ENCODE measurements around the gene PCDH9. TPM values are rescaled to one million over a fixed set of nuclear protein-coding genes. Genes with fewer than 3 reads are reported as not detected.
A peak's percentile ranks its signal among the peaks of the same experiment; 100 is the strongest.

Gene PCDH9
- total and polyA plus RNA-seq, 2 of the 4 experiments (the other 2 are of a cell fraction), result 2.2 to 10.2 TPM

DNA sequence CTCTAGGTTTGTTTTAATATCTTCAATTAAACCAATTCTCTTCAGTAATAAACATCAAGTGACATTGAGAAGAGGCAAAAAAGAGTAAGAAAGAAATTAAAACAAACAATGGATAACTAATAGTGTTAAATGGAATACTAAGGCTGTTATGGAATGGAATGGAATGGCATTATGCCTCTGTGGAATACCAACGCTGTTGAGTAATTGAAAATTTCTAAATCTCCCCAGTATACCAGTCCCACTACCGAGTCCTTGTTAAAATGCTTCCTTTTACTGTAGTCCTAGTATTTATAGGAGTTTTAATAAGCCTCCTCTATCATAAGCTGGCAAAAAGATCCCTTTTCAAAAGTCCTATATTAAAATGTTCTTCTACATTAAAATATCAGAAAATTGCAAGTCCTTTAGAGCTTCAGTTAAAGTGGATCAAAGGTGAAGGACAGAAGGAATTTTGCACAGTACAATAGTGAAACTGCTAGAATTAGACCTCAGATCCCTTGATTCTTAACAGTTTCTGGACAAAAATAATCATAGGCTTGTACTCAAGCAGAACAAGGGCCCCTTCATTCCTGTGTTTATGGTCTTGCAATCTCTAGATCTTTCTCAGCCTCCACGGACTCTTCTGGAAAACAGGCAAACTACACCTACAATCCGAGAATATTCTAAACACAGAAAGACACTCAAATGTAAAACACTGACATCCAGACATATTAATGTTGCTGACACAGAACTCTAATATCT lies 128.2 kb downstream of the PCDH9 start:
- WGBS, 2 experiments (ENCODE audit: extremely low coverage in 2 of 2, insufficient read length in 1 of 2), result no CpG with 5 or more reads among the region's 4 CpGs
- no peak overlapping the region; the same call in 1 of the 2 replicates for H2BK20ac ChIP-seq (ENCODE audit: low read depth, low read length)
- H3K79me1 ChIP-seq (ENCODE audit: low read depth in 1 of 2, low read length in 2 of 2), result no peaks in the 10 kb centered on the region
- no peak overlapping the region for H2BK15ac ChIP-seq (ENCODE audit: low read depth, low read length)
- no peaks in the 10 kb centered on the region for H3K9me3 ChIP-seq (ENCODE audit: control insufficient read depth, insufficient read depth, low read length)
- H3K27ac ChIP-seq (ENCODE audit: insufficient read depth, low read length), result no peak overlapping the region
- H3K18ac ChIP-seq (ENCODE audit: low read depth, low read length), result no peak overlapping the region
- H3K36me3 ChIP-seq (ENCODE audit: control insufficient read depth, insufficient read depth, low read length), result no peaks in the 10 kb centered on the region
- ATAC-seq (ENCODE audit: low read depth) (peak; percentile 83), DNase-seq (peak; percentile 6)
- H2BK120ac ChIP-seq (ENCODE audit: low read depth, low read length), result peak overlapping the region; percentile 23; the same call in 1 of the 2 replicates
- H3K4me2 ChIP-seq (ENCODE audit: low read depth, low read length), result peak overlapping the region; percentile 14
- H3K4me1 ChIP-seq (ENCODE audit: control insufficient read depth, insufficient read depth, low read length), result no peaks in the 10 kb centered on the region
- H3K9ac ChIP-seq (ENCODE audit: low read depth, low read length), result no peak overlapping the region
- no peak overlapping the region for H2AFZ ChIP-seq (replicated peaks; ENCODE audit: low read length, poor library complexity)
- no peak overlapping the region for H3K4me3 ChIP-seq (ENCODE audit: insufficient read depth, low read depth, low read length)
- H3K27me3 ChIP-seq (ENCODE audit: control insufficient read depth, insufficient read depth, low read length), result no peaks in the 10 kb centered on the region
- H2AK5ac ChIP-seq (ENCODE audit: low read depth, low read length), result no peak overlapping the region
- no peaks in the 10 kb centered on the region for H4K20me1 ChIP-seq (ENCODE audit: insufficient read depth, low read length)
- H2BK5ac ChIP-seq (ENCODE audit: low read depth, low read length, poor library complexity, severe bottlenecking), result no peak overlapping the region
- no peak for TF ChIP-seq FOS (IDR thresholded peaks at IDR 0.05; ENCODE audit: low read depth, low read length)
- no peak for TF ChIP-seq CHD1 (IDR thresholded peaks at IDR 0.05; ENCODE audit: low read depth, low read length)
- TF ChIP-seq BHLHE40 (IDR thresholded peaks at IDR 0.05; ENCODE audit: low read depth, low read length), result no peak
- TF ChIP-seq RFX5 (IDR thresholded peaks at IDR 0.05; ENCODE audit: low read depth, low read length), result no peak
- TF ChIP-seq NFE2L2 (IDR thresholded peaks at IDR 0.05; ENCODE audit: low read depth, low read length), result no peak
- TF ChIP-seq, protein P1, sequence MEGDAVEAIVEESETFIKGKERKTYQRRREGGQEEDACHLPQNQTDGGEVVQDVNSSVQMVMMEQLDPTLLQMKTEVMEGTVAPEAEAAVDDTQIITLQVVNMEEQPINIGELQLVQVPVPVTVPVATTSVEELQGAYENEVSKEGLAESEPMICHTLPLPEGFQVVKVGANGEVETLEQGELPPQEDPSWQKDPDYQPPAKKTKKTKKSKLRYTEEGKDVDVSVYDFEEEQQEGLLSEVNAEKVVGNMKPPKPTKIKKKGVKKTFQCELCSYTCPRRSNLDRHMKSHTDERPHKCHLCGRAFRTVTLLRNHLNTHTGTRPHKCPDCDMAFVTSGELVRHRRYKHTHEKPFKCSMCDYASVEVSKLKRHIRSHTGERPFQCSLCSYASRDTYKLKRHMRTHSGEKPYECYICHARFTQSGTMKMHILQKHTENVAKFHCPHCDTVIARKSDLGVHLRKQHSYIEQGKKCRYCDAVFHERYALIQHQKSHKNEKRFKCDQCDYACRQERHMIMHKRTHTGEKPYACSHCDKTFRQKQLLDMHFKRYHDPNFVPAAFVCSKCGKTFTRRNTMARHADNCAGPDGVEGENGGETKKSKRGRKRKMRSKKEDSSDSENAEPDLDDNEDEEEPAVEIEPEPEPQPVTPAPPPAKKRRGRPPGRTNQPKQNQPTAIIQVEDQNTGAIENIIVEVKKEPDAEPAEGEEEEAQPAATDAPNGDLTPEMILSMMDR (conservative IDR thresholded peaks at IDR 0.05; ENCODE audit: low read depth, low read length), result no peak
- TF ChIP-seq MAZ (IDR thresholded peaks at IDR 0.05; ENCODE audit: borderline replicate concordance, low read depth, low read length), result no peak
- TF ChIP-seq RCOR1 (IDR thresholded peaks at IDR 0.05; ENCODE audit: insufficient replicate concordance, low read length), result no peak
- TF ChIP-seq, protein P2, sequence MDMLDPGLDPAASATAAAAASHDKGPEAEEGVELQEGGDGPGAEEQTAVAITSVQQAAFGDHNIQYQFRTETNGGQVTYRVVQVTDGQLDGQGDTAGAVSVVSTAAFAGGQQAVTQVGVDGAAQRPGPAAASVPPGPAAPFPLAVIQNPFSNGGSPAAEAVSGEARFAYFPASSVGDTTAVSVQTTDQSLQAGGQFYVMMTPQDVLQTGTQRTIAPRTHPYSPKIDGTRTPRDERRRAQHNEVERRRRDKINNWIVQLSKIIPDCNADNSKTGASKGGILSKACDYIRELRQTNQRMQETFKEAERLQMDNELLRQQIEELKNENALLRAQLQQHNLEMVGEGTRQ (IDR thresholded peaks at IDR 0.05; ENCODE audit: low read depth, low read length), result no peak
- TF ChIP-seq CEBPB (IDR thresholded peaks at IDR 0.05; ENCODE audit: low read depth, low read length), result no peak
- TF ChIP-seq MXI1 (IDR thresholded peaks at IDR 0.05; ENCODE audit: borderline replicate concordance, low read depth, low read length), result no peak
- no peak overlapping the region for H3K23ac ChIP-seq (ENCODE audit: low read depth, low read length)
- H3K14ac ChIP-seq (replicated peaks; ENCODE audit: low read depth, low read length), result no peak overlapping the region; the same call in 1 of the 2 replicates
- no peak overlapping the region for H4K91ac ChIP-seq (ENCODE audit: insufficient read depth, low read depth, low read length)
- ChIA-PET CTCF (no interaction called here), POLR2A (ENCODE audit: unreplicated experiment) (no interaction called here)
- H2AK9ac ChIP-seq (replicated peaks; ENCODE audit: low read depth, low read length, poor library complexity), result no peak overlapping the region
- no peaks in the 10 kb centered on the region for H3K9me1 ChIP-seq (ENCODE audit: insufficient read depth, low read length)
- dilution Hi-C loops (cut with HindIII; ENCODE audit: low sequenced_read_pairs, unreplicated experiment) (no loop called here), intact Hi-C loops (cut with micrococcal nuclease) (no loop called here), in situ Hi-C loops (cut with MboI; ENCODE audit: low sequenced_read_pairs) (no loop called here)
- H3K56ac ChIP-seq (ENCODE audit: extremely low read depth, insufficient read depth, low read length), result no peak overlapping the region
- H4K5ac ChIP-seq (ENCODE audit: low read depth, low read length), result no peak overlapping the region
- H3K4ac ChIP-seq (ENCODE audit: low read depth, low read length), result no peak overlapping the region
- H4K8ac ChIP-seq (ENCODE audit: low read depth in 2 of 2, low read length in 2 of 2), result no peak overlapping the region
- BruUV-seq (replicated peaks), result no TSS peak

Measured in IMR-90 (cell line).